ENCODE results near the gene ASNSD1. TPM values are rescaled to one million over a fixed set of nuclear protein-coding genes. Genes with fewer than 3 reads are reported as not detected.
"Not testable (repeated sequence)": the region's sequence is repeated elsewhere in the genome, so short reads cannot be mapped to it uniquely, and the experiment has no call there.

ASNSD1 gene
- total RNA-seq, 3 donors from 2014 or later (not counting 1 experiment from before 2014, with no cell fraction given): 17.5 to 30.4 (median 30.3) TPM

GRCh38 chr2:189660803-189661147 lies 484 bp upstream of the ASNSD1 start:
- TF ChIP-seq CTCF (IDR thresholded peaks at IDR 0.05): no peak
- no peak for ATAC-seq
- Mint-ChIP-seq H3K27ac (no peak overlapping the region), H3K4me3 (no peak overlapping the region), H3K9me3 (no peaks in the 10 kb centered on the region), H3K27me3 (ENCODE audit: low read depth in 2 of 2) (no peaks in the 10 kb centered on the region), H3K36me3 (no peaks in the 10 kb centered on the region), H3K4me1 (peaks cover 25 to 31% of the 10 kb centered on the region in 2 donors)
- intact Hi-C loops (cut with micrococcal nuclease): loop anchor here (1.0 to 10.0 kb wide), 10 partner anchors 14 to 988 kb away; partner anchors contain the start of genes ANKAR, NAB1, ORMDL1 and OSGEPL1
- Histone ChIP-seq H3K27ac (ENCODE audit: low read length) (peak overlapping the region; percentile 32), H3K4me3 (ENCODE audit: low read length) (no peak overlapping the region), H3K27me3 (ENCODE audit: control insufficient read depth, insufficient read depth, low read length) (no peaks in the 10 kb centered on the region), H3K36me3 (ENCODE audit: control insufficient read depth, insufficient read depth, low read length) (peaks cover 2% of the 10 kb centered on the region), H3K9me3 (ENCODE audit: control insufficient read depth, insufficient read depth, low read length) (no peaks in the 10 kb centered on the region), H3K4me1 (ENCODE audit: control insufficient read depth, insufficient read depth, low read length) (peaks cover 31% of the 10 kb centered on the region)
- 21% methylated on average over 4 of the region's 4 CpGs for WGBS (ENCODE audit: insufficient coverage)
- no peak for DNase-seq

DNA sequence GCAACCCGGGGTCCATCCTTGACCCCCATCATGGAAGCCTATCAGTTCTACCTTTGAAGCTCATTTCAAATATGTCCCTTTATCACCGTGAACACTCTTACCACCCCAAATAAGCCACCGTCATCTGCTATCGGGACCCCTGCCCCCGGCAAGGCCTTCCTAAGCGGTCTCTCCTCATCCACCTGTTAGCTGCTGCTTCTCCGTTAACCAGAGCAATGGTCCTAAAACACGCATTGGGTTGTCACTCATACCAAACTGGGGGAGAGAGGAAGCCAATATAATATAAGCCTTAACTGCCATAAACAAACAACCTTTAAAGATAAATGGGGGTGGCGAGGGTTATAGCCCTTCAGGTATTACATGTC lies 680 bp downstream of the ASNSD1 start:
- TF ChIP-seq CTCF (IDR thresholded peaks at IDR 0.05): no peak
- 10% methylated on average over 8 of the region's 9 CpGs for WGBS (ENCODE audit: insufficient coverage)
- peak in 1 of 2 donors; percentile 36 for DNase-seq

GRCh38 chr2:189662669-189663226 lies 1.5 kb downstream of the ASNSD1 start:
- ATAC-seq (no peak), DNase-seq (peak in 1 of 2 donors; percentile 28)
- Histone ChIP-seq H3K9me3 (ENCODE audit: control insufficient read depth, insufficient read depth, low read length) (no peaks in the 10 kb centered on the region), H3K27ac (ENCODE audit: low read length) (no peak overlapping the region), H3K4me3 (ENCODE audit: low read length) (no peak overlapping the region), H3K4me1 (ENCODE audit: control insufficient read depth, insufficient read depth, low read length) (peaks cover 30% of the 10 kb centered on the region), H3K36me3 (ENCODE audit: control insufficient read depth, insufficient read depth, low read length) (peaks cover 20% of the 10 kb centered on the region), H3K27me3 (ENCODE audit: control insufficient read depth, insufficient read depth, low read length) (no peaks in the 10 kb centered on the region)
- TF ChIP-seq CTCF (IDR thresholded peaks at IDR 0.05): no peak
- H3K4me3 Mint-ChIP-seq: peak overlapping the region; percentile 31
- H3K27me3 Mint-ChIP-seq (ENCODE audit: low read depth in 2 of 2): no peaks in the 10 kb centered on the region
- intact Hi-C loops (cut with micrococcal nuclease): loop anchor here (10.0 kb wide), 1 partner anchor 862 kb away; no protein-coding TSS in a partner anchor
- no peak overlapping the region for H3K27ac Mint-ChIP-seq
- 50% methylated on average over 5 of the region's 5 CpGs for WGBS (ENCODE audit: insufficient coverage)
- H3K36me3 Mint-ChIP-seq: peaks cover 12% of the 10 kb centered on the region
- H3K9me3 Mint-ChIP-seq: no peaks in the 10 kb centered on the region
- H3K4me1 Mint-ChIP-seq: peaks cover 20 to 26% of the 10 kb centered on the region in 2 donors

More for the DNA sequence above, 680 bp downstream of the ASNSD1 start:
- intact Hi-C loops (cut with micrococcal nuclease): loop anchor here (1.0 to 10.0 kb wide), 10 partner anchors 12 to 987 kb away; partner anchors contain the start of genes ANKAR, NAB1, ORMDL1 and OSGEPL1
- Mint-ChIP-seq H3K36me3 (peaks cover 4% of the 10 kb centered on the region), H3K9me3 (no peaks in the 10 kb centered on the region), H3K27me3 (ENCODE audit: low read depth in 2 of 2) (no peaks in the 10 kb centered on the region), H3K27ac (no peak overlapping the region), H3K4me1 (peaks cover 25 to 31% of the 10 kb centered on the region in 2 donors), H3K4me3 (no peak overlapping the region)
- H3K4me1 ChIP-seq (ENCODE audit: control insufficient read depth, insufficient read depth, low read length): peaks cover 31% of the 10 kb centered on the region
- no peaks in the 10 kb centered on the region for H3K9me3 ChIP-seq (ENCODE audit: control insufficient read depth, insufficient read depth, low read length)
- peak overlapping the region; percentile 84 for H3K27ac ChIP-seq (ENCODE audit: low read length)
- ATAC-seq: no peak
- peak overlapping the region; percentile 74 for H3K4me3 ChIP-seq (ENCODE audit: low read length)
- peaks cover 13% of the 10 kb centered on the region for H3K36me3 ChIP-seq (ENCODE audit: control insufficient read depth, insufficient read depth, low read length)
- no peaks in the 10 kb centered on the region for H3K27me3 ChIP-seq (ENCODE audit: control insufficient read depth, insufficient read depth, low read length)

DNA sequence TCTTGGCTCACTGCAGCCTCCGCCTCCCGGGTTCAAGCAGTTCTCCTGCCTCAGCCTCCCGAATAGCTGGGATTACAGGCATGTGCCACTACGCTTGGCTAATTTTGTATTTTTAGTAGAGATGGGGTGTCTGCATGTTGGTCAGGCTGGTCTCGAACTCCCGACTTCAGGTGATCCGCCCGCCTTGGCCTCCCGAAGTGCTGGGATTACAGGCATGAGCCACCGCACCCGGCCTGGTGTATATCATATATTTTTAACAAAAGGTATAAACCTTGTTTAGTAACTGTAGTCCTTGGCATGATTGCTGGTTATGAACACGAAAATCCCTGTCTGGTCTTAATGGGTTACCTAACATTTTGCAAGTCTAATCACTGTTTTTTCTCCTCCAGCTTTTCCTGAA lies 2.1 kb downstream of the ASNSD1 start:
- not testable (repeated sequence) for ATAC-seq; H3K27ac ChIP-seq (ENCODE audit: low read length); H3K9me3 Mint-ChIP-seq; H3K27me3 ChIP-seq (ENCODE audit: control insufficient read depth, insufficient read depth, low read length); H3K9me3 ChIP-seq (ENCODE audit: control insufficient read depth, insufficient read depth, low read length); DNase-seq; H3K27me3 Mint-ChIP-seq (ENCODE audit: low read depth in 2 of 2); H3K4me3 ChIP-seq (ENCODE audit: low read length)
- Mint-ChIP-seq H3K36me3 (peaks cover 14% of the 10 kb centered on the region), H3K4me3 (peak overlapping the region; percentile 62), H3K27ac (peak overlapping the region; percentile 49 to 63), H3K4me1 (peaks cover 14 to 21% of the 10 kb centered on the region in 2 donors)
- peaks cover 26% of the 10 kb centered on the region for H3K36me3 ChIP-seq (ENCODE audit: control insufficient read depth, insufficient read depth, low read length)
- peaks cover 24% of the 10 kb centered on the region for H3K4me1 ChIP-seq (ENCODE audit: control insufficient read depth, insufficient read depth, low read length)
- intact Hi-C loops (cut with micrococcal nuclease): loop anchor here (10.0 kb wide), 1 partner anchor 861 kb away; no protein-coding TSS in a partner anchor
- WGBS (ENCODE audit: insufficient coverage): 98% methylated on average over 9 of the region's 12 CpGs

Measured in natural killer cell (primary cell).